Loucy (cell line): ENCODE measurements around the gene KRTAP10-10.

Experiments
- H2AFZ ChIP-seq: fragments of 200-600 bp; sonication (generic); 2 replicates; pipeline ENCODE4 v1.6.0; 2016; ENCODE audit warnings: antibody characterized with exemption, mild to moderate bottlenecking, low read length, moderate library complexity
- H3F3A ChIP-seq: fragments of 200-600 bp; 2 replicates; pipeline ENCODE4 v1.6.0; 2016; ENCODE audit warnings: antibody characterized with exemption, low read depth, mild to moderate bottlenecking
- H3K27me3 ChIP-seq: fragments of 200-600 bp; sonication (generic); 2 replicates; pipeline ENCODE4 v1.6.1; 2014; ENCODE audit warnings: low read length, mild to moderate bottlenecking; ENCODE audit not compliant: insufficient read depth, poor library complexity, severe bottlenecking
- H3K36me3 ChIP-seq: fragments of 200-600 bp; sonication (generic); 2 replicates; pipeline ENCODE4 v1.6.1; 2016; ENCODE audit warnings: low read length; ENCODE audit not compliant: insufficient read depth
- H3K4me1 ChIP-seq: fragments of 200-600 bp; sonication (generic); 2 replicates; pipeline ENCODE4 v1.5.1; 2014; ENCODE audit warnings: low read length, mild to moderate bottlenecking; ENCODE audit not compliant: insufficient read depth, poor library complexity, severe bottlenecking
- H3K4me2 ChIP-seq: fragments of 200-600 bp; sonication (generic); 2 replicates; pipeline ENCODE4 v1.6.0; 2014; ENCODE audit warnings: antibody characterized with exemption, low read length, low read depth, mild to moderate bottlenecking; ENCODE audit not compliant: poor library complexity, severe bottlenecking
- H3K4me3 ChIP-seq: fragments of 200-600 bp; sonication (generic); 2 replicates; pipeline ENCODE4 v1.5.1; 2014; ENCODE audit warnings: low read length, mild to moderate bottlenecking, mixed read lengths; ENCODE audit not compliant: poor library complexity, severe bottlenecking
- H3K79me2 ChIP-seq: fragments of 200-600 bp; sonication (generic); 2 replicates; pipeline ENCODE4 v1.6.1; 2014; ENCODE audit warnings: low read length; ENCODE audit not compliant: insufficient read depth
- H3K9ac ChIP-seq: fragments of 200-600 bp; sonication (generic); 2 replicates; pipeline ENCODE4 v1.6.0; 2014; ENCODE audit warnings: mild to moderate bottlenecking, low read depth, low read length, moderate library complexity; ENCODE audit not compliant: poor library complexity, severe bottlenecking
- H3K9me2 ChIP-seq: fragments of 200-600 bp; sonication (generic); replicated peaks from 2 replicates; pipeline ENCODE4 v1.6.1; 2016; ENCODE audit warnings: low read depth, low read length, mixed read lengths
- H3K9me3 ChIP-seq: fragments of 200-600 bp; sonication (generic); 2 replicates; pipeline ENCODE4 v1.6.1; 2014; ENCODE audit warnings: mild to moderate bottlenecking, antibody characterized with exemption, low read length, low read depth; ENCODE audit not compliant: insufficient read depth
- H4K20me1 ChIP-seq: fragments of 200-600 bp; sonication (generic); 2 replicates; pipeline ENCODE4 v1.6.0; 2014; ENCODE audit warnings: antibody characterized with exemption, low read length, mild to moderate bottlenecking; ENCODE audit not compliant: insufficient read depth, poor library complexity, severe bottlenecking
- EZH2phosphoT487 ChIP-seq: fragments of 200-600 bp; IDR thresholded peaks from 2 replicates; pipeline ENCODE4 v1.6.1; 2018; ENCODE audit warnings: antibody characterized with exemption, mild to moderate bottlenecking, moderate library complexity, borderline replicate concordance
- TF ChIP-seq, protein P1 (sequence below): fragments of 200-600 bp; sonication (generic); conservative IDR thresholded peaks from 2 replicates; pipeline ENCODE4 v1.5.1; 2014; ENCODE audit warnings: mild to moderate bottlenecking, antibody characterized with exemption, low read length

KRTAP10-10 gene

GRCh38 chr21:44653656-44654575, 16.8 kb downstream of the KRTAP10-10 start:
- Histone ChIP-seq H3K4me3 (no peak overlapping the region), H3F3A (no peaks in the 10 kb centered on the region), H3K9ac (no peak overlapping the region), H3K27me3 (no peaks in the 10 kb centered on the region), H4K20me1 (no peaks in the 10 kb centered on the region), H3K36me3 (no peaks in the 10 kb centered on the region), H3K4me1 (no peaks in the 10 kb centered on the region), H3K9me2 (no peaks in the 10 kb centered on the region), H3K4me2 (no peak overlapping the region), H3K9me3 (peaks cover 5% of the 10 kb centered on the region; the same call in 1 of the 2 replicates), H3K79me2 (no peaks in the 10 kb centered on the region), H2AFZ (no peak overlapping the region)
- TF ChIP-seq, protein P1, sequence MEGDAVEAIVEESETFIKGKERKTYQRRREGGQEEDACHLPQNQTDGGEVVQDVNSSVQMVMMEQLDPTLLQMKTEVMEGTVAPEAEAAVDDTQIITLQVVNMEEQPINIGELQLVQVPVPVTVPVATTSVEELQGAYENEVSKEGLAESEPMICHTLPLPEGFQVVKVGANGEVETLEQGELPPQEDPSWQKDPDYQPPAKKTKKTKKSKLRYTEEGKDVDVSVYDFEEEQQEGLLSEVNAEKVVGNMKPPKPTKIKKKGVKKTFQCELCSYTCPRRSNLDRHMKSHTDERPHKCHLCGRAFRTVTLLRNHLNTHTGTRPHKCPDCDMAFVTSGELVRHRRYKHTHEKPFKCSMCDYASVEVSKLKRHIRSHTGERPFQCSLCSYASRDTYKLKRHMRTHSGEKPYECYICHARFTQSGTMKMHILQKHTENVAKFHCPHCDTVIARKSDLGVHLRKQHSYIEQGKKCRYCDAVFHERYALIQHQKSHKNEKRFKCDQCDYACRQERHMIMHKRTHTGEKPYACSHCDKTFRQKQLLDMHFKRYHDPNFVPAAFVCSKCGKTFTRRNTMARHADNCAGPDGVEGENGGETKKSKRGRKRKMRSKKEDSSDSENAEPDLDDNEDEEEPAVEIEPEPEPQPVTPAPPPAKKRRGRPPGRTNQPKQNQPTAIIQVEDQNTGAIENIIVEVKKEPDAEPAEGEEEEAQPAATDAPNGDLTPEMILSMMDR = no peak
- no peak for TF ChIP-seq EZH2phosphoT487

GRCh38 chr21:44654576-44655175, 17.5 kb downstream of the KRTAP10-10 start, which contains the start of gene KRTAP12-4:
TSS of gene KRTAP12-4 (minus strand) at chr21:44654659. CDS start at chr21:44654614, 45 bp downstream.
- no peak within 1 kb of the TSS for H2AFZ ChIP-seq
- H3F3A ChIP-seq = no peaks in the 10 kb centered on the region
- no peaks in the 10 kb centered on the region for H3K36me3 ChIP-seq
- H3K9me2 ChIP-seq = no peaks in the 10 kb centered on the region
- H3K27me3 ChIP-seq = no peaks in the 10 kb centered on the region
- no peaks in the 10 kb centered on the region for H4K20me1 ChIP-seq
- H3K4me3 ChIP-seq = no peak within 1 kb of the TSS
- H3K9me3 ChIP-seq = peaks cover 5% of the 10 kb centered on the region; the same call in 1 of the 2 replicates
- TF ChIP-seq EZH2phosphoT487 = no peak
- TF ChIP-seq, protein P1 = no peak
- H3K4me2 ChIP-seq = no peak within 1 kb of the TSS
- H3K9ac ChIP-seq = no peak within 1 kb of the TSS
- no peaks in the 10 kb centered on the region for H3K79me2 ChIP-seq
- no peaks in the 10 kb centered on the region for H3K4me1 ChIP-seq

DNA sequence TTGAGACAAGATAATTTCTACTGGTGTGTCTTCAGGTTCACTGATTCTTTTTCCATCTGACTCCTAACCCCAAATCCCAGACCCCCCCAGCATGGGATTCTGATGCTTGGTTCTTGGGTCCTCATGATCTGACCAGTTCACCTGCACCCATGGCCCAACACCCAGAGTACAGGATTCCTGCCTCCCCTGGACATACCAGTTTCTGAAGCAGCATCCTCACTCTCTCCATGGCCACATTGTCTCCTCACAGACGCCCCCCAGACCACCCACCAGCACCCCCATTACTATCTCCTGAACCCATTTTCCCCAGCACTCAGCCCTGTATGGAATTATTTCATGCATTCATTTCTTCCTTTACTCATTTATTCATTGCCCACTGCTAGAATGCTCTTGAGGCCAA, 19.7 kb downstream of the KRTAP10-10 start:
- no peaks in the 10 kb centered on the region for H3K4me1 ChIP-seq
- no peak overlapping the region for H3K9ac ChIP-seq
- no peak for TF ChIP-seq EZH2phosphoT487
- TF ChIP-seq, protein P1 = no peak
- no peaks in the 10 kb centered on the region for H4K20me1 ChIP-seq
- no peaks in the 10 kb centered on the region for H3K79me2 ChIP-seq
- H3K9me3 ChIP-seq = peaks cover 5% of the 10 kb centered on the region; the same call in 1 of the 2 replicates
- H2AFZ ChIP-seq = no peak overlapping the region
- no peaks in the 10 kb centered on the region for H3F3A ChIP-seq
- H3K36me3 ChIP-seq = no peaks in the 10 kb centered on the region
- H3K4me3 ChIP-seq = no peak overlapping the region
- no peak overlapping the region for H3K4me2 ChIP-seq
- H3K27me3 ChIP-seq = no peaks in the 10 kb centered on the region
- no peaks in the 10 kb centered on the region for H3K9me2 ChIP-seq
